ENCODE measurements around the gene GBA3.

GBA3 gene

GRCh38 chr4:22787753-22788375 is 95.1 kb downstream of the GBA3 start:
- no peak for DNase-seq

GRCh38 chr4:22790631-22791030 is 97.9 kb downstream of the GBA3 start:
- DNase-seq = no peak

- no peak for DNase-seq
Observed at GRCh38 chr4:22794732-22795131, 102.0 kb downstream of the GBA3 start.

GRCh38 chr4:22801391-22801790 is 108.7 kb downstream of the GBA3 start:
- DNase-seq = no peak

GRCh38 chr4:22802876-22803275 is 110.1 kb downstream of the GBA3 start:
- no peak for DNase-seq

- no peak for DNase-seq
Observed at GRCh38 chr4:22803512-22803911, 110.8 kb downstream of the GBA3 start.

- DNase-seq = no peak
Observed at GRCh38 chr4:22814906-22815305, 122.2 kb downstream of the GBA3 start.

- DNase-seq = no peak
Observed at GRCh38 chr4:22824091-22824490, 131.4 kb downstream of the GBA3 start.

GRCh38 chr4:22842360-22843018 is 149.8 kb downstream of the GBA3 start:
- no peak for DNase-seq

GRCh38 chr4:22848332-22848731 is 155.6 kb downstream of the GBA3 start:
- DNase-seq = no peak

GRCh38 chr4:22850055-22850454 is 157.3 kb downstream of the GBA3 start:
- DNase-seq = no peak

GRCh38 chr4:22850630-22851029 is 157.9 kb downstream of the GBA3 start:
- no peak for DNase-seq

- DNase-seq = no peak
Observed at GRCh38 chr4:22857411-22857810, 164.7 kb downstream of the GBA3 start.

GRCh38 chr4:22859318-22859717 is 166.6 kb downstream of the GBA3 start:
- no peak for DNase-seq

Data from stimulated activated CD4-positive, alpha-beta T cell treated with anti-CD3 and anti-CD28 coated beads, Interleukin-4, amount 100 ng/mL, for 24 hours (primary cell).